Right forelimb (tissue), 1 donor: ENCODE results near the gene CHCHD10.

ENCODE experiments used
- DNase-seq: peaks from one replicate; pipeline ENCODE4 v3.0.0-alpha.2; 2018

Gene CHCHD10

DNA sequence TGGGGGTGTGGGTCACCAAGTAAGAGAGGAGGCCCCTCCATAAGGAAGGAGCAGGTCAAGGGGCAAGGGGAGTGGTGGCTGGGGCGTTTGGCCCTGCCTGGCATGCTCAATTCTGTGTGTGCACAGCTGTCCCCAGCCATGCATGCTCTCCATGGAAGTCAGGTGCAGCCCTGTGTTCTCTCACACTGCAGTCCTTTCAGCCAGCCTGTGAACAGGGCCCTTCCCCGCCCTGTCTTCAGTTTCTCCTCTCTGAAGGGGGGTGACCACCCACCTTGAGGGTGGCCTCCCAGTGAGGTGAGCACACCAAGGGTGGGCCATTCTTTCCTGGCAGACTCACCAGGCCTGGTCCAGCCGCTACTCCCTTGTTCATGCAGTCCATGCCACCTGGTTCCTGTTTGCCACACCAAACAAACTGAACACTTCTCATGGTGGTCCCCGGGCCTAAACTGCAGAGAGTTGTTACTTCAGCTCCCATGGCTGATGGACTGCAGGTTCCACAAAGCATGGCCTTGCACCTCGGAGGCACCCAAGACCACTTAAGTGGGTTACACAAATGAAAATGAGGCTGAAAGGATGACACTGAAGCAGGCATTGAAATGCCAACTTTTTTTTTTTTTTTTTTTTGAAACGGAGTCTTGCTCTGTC lies 1.7 kb upstream of the CHCHD10 start:
- DNase-seq: no peak

- no peak for DNase-seq
Measured at GRCh38 chr22:23767303-23767672, 484 bp downstream of the CHCHD10 start.

GRCh38 chr22:23764899-23765881 lies 2.6 kb downstream of the CHCHD10 start:
- no peak for DNase-seq

DNA sequence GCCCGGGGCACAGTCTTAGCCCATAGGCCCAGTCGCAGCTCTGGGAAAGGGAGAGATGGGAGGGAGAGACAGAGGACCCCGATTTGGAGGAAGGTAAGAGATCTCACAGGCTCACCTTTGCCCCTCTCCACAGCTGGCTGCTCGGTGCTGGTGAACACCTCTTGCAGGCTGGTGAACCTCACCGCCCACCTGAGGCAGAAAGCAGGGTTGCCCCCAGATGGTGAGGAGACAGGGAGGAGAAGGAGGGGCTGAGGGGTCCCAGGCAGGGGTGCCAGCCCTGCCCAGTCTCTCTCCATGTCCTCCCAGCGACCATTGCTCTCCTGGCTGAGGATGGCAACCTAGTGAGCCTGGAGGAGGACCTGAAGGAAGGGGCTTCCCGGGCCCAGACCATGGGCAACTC lies 3.8 kb downstream of the CHCHD10 start:
- no peak for DNase-seq

- no peak for DNase-seq
Measured at GRCh38 chr22:23763579-23763945, 4.2 kb downstream of the CHCHD10 start.

DNA sequence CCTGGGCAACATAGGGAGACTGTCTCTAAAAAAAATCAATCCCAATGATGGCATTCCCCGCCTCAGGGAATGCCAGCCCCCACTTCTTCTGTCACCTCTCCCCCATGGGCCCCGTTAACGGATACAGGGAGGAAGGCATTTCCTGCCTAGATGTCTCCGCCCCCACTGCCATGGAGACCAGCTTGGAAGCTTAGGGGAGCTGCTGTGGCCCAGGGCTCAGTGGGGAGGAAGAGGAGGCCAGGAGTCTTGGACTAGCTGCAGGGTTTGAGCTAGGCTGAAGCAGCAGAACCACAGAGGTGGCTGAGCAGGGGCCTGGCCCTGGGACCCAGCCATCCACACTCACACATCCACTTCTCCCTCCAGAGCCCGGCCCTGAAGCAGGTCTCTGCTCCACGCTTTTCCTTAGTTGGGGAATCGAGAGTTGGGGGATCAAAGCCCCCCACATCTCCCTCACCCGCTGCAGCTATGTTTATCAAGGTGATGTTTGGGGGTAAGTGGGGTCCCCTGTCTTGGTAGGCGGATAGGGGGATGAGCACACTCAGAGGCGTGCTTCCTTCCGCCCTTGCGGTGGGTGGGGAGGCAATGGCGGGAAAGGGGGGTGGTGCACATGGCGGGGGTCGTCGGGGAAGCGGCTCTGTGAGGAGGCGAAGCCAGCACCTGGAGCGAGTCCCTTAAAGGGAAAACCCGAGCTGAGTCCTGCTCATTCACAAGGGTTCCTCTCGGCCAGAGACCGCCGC lies 4.8 kb downstream of the CHCHD10 start, which contains the start of gene C22orf15:
TSS of gene C22orf15 (plus strand) at position 149 of the 737 bp plus-strand sequence. CDS start at position 466, 317 bp downstream.
- no peak for DNase-seq

DNA sequence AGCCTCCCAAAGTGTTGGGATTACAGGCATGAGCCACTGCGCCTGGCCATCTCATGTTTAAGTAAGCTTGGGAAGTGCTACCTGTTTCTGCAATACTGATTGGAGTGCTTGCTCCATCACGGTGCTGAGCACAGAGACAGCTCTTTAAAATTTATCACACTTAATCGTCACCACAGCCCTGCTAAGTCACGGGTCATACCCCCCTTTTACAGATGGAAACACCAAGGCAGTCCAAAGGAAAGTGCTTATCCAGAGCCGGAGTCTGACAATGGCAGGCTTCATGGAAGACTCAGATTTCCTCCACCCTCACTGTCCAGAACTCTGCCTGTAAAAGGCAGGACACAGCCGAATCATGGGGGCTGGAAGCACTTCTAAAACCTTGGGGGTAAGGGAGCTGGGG lies 7.7 kb downstream of the CHCHD10 start:
- no peak for DNase-seq

DNA sequence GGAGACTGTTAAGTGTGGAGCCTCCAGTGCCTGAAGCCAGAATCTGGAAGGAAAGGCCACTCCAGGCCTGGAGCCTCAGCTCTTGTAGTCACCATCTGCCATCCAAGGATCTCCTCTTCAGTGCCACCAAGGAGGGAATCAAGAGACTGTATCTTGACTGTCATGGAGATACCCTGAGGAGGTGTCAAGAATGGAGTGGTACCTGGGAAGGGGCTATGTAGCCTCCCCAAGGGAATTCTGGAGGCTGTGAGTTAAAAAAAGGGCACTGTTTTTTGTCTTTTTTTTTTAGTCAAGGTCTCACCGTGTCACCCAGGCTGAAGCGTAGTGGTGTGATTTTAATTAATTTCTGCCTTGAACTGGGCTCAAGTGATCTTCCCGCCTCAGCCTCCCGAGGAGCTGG lies 8.2 kb downstream of the CHCHD10 start:
- no peak for DNase-seq

DNA sequence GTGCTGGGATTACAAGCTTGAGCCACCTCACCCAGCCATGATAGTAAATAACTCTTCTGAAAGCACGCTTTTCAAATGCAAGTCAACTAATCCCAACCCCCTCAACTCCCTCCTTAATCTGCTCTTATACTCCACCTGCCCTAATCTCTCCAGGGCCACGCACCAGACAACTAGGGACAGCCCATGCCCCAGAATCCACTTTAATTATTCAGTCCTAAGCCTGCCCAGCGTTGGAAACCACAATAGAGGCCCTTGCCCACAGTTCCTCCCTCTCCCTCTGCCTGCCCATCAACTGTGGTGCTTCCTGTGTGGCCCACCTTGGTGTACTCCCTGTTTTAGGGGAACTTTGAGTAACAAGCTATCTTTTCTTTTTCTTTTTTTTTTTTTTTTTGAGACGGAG lies 10.9 kb downstream of the CHCHD10 start:
- DNase-seq: no peak

DNA sequence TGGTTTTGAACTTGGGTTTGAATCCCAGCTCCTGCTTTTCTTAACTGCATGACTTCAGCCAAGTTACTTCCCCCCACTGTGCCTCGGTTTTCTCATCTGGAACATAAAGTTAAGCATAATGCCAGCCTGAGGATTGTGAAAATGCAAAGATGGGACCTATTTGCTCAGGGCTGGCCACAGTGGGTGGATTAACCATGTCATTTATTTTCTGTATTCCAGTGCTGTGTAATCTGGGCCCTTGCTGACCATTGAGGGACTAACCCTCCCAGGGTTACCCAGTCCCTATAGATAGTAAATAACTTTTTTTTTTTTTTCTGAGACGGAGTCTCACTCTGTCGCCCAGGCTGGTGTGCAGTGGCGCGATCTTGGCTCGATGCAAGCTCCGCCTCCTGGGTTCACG lies 12.1 kb downstream of the CHCHD10 start:
- no peak for DNase-seq

- no peak for DNase-seq
Measured at GRCh38 chr22:23754980-23755636, 12.7 kb downstream of the CHCHD10 start.

GRCh38 chr22:23754220-23754919 lies 13.4 kb downstream of the CHCHD10 start, which contains the start of gene VPREB3:
Gene VPREB3 (minus strand): TSS chr22:23754425. CDS start chr22:23754363, 62 bp downstream.
- DNase-seq: no peak

DNA sequence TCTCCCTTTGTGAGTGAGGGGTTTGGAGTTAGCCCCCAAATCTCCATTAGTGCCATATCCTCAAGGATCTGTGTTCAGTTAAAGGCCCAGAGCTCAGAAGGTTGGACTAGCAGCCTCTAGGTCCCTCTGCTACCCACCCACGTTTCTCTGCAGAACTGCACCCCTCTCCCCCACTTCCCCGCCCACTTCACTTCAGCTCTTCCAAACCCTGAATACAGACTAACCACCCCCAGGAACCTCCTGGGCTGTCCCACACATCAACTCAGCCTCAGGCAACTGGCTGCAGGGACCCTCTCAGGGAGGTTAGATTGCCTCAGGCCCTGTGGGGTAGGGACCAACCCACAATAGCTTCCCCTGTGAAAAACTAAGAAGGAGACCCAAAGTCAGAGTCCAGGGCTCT lies 14.4 kb downstream of the CHCHD10 start:
- DNase-seq: no peak

DNA sequence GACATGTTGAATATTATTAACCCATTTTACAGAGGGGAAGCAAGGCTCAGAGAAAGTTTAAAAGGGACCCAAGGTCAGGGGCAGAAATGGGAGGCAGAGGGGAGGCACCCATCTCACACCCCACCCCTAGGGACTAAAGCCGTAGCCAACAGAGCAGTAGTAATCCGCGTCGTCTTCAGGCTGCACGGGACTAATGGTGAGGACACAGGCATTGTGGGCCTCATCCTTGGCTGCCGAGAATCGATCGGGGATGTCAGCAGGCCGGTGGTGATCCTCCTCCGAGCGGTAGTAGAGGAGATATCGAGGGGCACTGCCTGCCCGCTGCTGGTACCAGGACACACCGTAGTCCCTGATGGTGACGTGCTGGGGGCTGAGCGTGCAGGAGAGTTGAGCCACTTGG lies 15.0 kb downstream of the CHCHD10 start:
- no peak for DNase-seq

DNA sequence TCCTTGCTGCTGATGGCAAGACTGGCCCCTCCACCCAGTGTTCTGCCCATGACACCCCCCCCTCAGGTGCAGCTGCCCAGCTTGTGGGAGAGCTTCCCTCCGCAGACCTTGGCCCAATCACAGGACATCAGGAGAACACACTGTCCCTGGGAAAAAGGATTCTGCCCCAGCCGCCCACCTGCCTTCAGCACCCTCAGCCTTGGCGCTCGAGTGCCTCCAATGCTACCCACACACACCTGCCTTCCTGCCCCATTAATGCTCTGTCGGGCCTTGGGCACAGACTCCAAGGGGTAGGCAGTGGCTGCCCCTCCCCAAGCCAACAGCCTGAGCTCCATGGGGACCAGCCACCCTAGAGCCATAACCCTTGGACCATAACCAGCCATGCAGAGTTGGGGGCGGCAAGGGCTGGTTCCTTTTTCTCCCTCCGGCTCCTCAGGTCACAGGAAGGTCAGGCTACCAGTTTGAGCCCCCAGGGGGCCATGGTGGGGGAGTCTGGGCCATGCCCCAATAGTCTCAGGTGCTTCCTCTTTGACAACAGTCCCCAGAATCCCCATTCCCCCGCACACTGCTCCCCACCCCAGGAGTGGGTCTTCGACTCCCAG lies 15.6 kb downstream of the CHCHD10 start:
- DNase-seq: no peak

DNA sequence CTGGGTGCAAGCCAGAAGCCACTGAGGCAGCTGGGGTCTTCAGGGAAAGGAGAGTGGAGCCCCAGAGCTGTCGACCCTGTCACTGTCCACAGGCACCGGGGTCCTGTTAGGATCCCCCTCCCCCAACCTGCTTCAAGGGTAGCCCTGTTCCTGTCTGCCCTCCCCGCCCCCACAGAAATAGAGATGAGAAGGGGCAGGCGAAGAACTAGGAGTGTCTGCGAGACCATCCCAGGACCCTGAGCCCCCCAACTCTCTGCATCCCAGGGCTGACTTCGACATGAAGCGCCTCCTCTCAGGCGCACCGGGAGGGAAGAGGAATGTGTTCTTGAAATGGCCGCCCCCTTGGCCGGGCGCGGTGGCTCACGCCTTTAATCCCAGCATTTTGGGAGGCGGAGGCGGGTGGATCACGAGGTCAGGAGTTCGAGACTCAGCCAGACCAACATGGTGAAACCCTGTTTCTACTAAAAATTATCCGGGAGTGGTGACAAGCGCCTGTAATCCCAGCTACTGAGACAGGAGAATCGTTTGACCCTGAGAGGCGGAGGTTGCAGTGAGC lies 16.3 kb downstream of the CHCHD10 start:
- no peak for DNase-seq

DNA sequence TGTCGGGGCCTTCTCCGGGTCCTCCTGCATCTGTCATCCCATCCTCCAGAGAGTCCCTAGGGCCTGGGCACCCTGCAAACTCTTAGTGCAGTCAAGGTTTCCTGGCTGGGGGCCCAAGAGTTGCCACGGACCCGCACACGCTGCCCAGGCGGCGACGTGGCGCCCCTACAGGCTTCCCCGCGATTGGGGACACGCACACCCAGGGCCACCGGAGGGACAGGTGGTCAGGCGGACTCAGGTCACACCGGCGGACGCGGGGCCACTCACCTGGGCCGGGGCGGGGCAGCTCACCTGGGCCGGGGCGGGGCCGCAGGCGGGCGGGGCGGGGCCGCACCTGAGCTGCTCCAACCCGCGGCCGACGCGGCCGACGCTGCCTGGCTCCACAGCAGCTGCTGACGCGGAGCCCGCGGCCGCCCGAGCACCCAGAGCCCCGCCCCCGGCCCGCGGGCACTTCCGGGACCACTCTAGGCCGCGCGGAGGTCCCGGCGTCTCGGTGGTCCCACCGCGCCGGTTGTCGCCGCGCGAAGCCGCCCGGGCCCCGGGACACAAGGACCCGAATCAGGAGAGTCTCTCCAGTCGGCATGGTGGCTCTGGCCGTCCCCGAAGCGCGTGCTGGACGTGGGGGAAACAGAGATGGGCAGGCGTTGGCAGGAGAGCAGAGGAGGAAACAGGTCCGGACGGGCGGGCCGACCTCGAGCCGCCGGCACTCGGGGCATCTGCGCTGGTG lies 16.9 kb downstream of the CHCHD10 start, which contains the start of gene ZNF70:
TSS of gene ZNF70 (minus strand) at position 399 of the 727 bp plus-strand sequence. CDS start 5,972 bp downstream, outside the sequence.
- DNase-seq: peak; percentile 92

DNA sequence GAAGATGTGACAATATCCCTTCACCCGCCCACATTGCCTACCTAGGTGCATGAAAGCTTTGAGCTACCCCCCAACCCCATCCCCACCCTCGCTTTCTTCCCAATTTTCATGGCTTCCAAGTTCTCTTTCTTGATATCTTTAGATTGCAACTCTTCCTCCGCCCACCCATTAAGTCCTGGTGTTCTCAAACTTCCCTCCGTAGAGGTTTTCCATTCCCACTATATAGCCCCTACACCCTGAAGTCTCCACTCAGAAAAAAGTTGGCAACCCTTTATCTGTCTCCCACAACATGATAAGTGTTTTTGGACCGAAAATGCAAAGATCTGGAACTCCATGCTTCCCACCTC lies 17.4 kb downstream of the CHCHD10 start:
- peak; percentile 64 for DNase-seq

DNA sequence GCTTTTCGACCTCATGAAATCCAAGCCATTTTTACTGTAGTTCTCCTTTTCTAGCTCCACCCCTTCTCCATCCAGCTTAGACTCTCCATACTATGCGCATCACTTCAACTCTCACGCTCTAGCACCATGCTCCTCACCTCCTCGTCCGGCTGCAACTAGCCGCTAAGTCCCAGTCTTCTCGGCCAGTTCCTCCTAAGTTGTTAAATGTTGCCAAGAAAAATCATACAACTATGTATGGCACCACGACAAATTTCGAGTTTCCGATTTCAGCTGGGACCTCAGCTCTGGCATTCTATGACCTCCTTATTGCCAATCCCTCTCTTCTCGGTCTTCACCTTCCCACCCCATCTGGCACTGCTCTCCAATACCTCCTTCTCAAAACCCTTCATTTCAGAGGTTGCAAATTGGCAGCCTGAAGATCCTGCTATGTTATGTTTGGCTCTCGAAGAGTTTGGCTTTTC lies 17.9 kb downstream of the CHCHD10 start:
- peak; percentile 68 for DNase-seq

GRCh38 chr22:23745791-23746190 lies 22.0 kb downstream of the CHCHD10 start:
- no peak for DNase-seq
